A673 (cell line): ENCODE measurements around the gene LNPK.

Experiments used
- CTCF ChIP-seq: fragments of 300-800, 200-600 bp; sonication (generic); conservative IDR thresholded peaks from 2 replicates; pipeline ENCODE4 v1.5.1; 2017; ENCODE audit warnings: low read depth, mild to moderate bottlenecking, antibody characterized with exemption, low read length, moderate library complexity, mixed read lengths
- EZH2 ChIP-seq: fragments of 200-600 bp; sonication (generic); IDR thresholded peaks from 2 replicates; pipeline ENCODE4 v1.6.1; 2017; ENCODE audit warnings: borderline replicate concordance, low read depth, mild to moderate bottlenecking, mixed read lengths, antibody characterized with exemption, low read length; ENCODE audit not compliant: poor library complexity, severe bottlenecking

- TF ChIP-seq CTCF, result no peak
- TF ChIP-seq EZH2, result no peak
Observed at GRCh38 chr2:175955136-175955535, 46.9 kb downstream of the LNPK start.
